ENCODE data around the gene PSAPL1. TPM values are rescaled to one million over a fixed set of nuclear protein-coding genes. Genes with fewer than 3 reads are reported as not detected.

The PSAPL1 gene
- total RNA-seq, 1 experiment from 2014 or later = not detected

DNA sequence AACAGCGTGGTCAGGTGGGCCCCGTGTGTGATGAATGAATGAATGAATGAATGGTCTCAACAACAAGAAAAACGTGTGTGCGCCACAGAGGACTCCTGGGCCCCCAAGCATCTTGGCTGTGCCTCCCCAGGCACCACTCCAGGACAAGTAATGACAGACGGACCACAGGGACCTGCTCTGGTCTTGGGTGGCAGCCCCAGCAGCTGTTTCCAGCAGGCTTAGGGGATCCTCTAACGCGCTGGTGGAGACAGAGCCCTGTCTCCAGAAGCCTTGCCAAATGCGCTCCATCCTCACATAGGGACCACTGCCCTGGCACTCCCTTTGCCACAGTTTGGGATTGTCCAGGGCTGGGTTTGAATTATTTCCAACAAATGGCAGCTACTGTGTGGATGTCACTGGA is 39.1 kb downstream of the PSAPL1 start (continued):
- TF ChIP-seq, protein P1, sequence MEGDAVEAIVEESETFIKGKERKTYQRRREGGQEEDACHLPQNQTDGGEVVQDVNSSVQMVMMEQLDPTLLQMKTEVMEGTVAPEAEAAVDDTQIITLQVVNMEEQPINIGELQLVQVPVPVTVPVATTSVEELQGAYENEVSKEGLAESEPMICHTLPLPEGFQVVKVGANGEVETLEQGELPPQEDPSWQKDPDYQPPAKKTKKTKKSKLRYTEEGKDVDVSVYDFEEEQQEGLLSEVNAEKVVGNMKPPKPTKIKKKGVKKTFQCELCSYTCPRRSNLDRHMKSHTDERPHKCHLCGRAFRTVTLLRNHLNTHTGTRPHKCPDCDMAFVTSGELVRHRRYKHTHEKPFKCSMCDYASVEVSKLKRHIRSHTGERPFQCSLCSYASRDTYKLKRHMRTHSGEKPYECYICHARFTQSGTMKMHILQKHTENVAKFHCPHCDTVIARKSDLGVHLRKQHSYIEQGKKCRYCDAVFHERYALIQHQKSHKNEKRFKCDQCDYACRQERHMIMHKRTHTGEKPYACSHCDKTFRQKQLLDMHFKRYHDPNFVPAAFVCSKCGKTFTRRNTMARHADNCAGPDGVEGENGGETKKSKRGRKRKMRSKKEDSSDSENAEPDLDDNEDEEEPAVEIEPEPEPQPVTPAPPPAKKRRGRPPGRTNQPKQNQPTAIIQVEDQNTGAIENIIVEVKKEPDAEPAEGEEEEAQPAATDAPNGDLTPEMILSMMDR (IDR thresholded peaks at IDR 0.05) = no peak
- TF ChIP-seq FOXJ3 (CRISPR knock-in tag; IDR thresholded peaks at IDR 0.05; ENCODE audit: borderline replicate concordance) (no peak), ZNF219 (CRISPR knock-in tag; IDR thresholded peaks at IDR 0.05; ENCODE audit: borderline replicate concordance) (no peak), ERG (CRISPR knock-in tag; IDR thresholded peaks at IDR 0.05) (no peak), IRF2 (CRISPR knock-in tag; IDR thresholded peaks at IDR 0.05; ENCODE audit: borderline replicate concordance, low read depth) (no peak), HMGA2 (CRISPR knock-in tag; IDR thresholded peaks at IDR 0.05) (no peak), RELA (CRISPR knock-in tag; IDR thresholded peaks at IDR 0.05; ENCODE audit: borderline replicate concordance) (no peak)
- TF ChIP-seq, protein P2, sequence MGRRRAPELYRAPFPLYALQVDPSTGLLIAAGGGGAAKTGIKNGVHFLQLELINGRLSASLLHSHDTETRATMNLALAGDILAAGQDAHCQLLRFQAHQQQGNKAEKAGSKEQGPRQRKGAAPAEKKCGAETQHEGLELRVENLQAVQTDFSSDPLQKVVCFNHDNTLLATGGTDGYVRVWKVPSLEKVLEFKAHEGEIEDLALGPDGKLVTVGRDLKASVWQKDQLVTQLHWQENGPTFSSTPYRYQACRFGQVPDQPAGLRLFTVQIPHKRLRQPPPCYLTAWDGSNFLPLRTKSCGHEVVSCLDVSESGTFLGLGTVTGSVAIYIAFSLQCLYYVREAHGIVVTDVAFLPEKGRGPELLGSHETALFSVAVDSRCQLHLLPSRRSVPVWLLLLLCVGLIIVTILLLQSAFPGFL (CRISPR knock-in tag; IDR thresholded peaks at IDR 0.05; ENCODE audit: borderline replicate concordance) = no peak

DNA sequence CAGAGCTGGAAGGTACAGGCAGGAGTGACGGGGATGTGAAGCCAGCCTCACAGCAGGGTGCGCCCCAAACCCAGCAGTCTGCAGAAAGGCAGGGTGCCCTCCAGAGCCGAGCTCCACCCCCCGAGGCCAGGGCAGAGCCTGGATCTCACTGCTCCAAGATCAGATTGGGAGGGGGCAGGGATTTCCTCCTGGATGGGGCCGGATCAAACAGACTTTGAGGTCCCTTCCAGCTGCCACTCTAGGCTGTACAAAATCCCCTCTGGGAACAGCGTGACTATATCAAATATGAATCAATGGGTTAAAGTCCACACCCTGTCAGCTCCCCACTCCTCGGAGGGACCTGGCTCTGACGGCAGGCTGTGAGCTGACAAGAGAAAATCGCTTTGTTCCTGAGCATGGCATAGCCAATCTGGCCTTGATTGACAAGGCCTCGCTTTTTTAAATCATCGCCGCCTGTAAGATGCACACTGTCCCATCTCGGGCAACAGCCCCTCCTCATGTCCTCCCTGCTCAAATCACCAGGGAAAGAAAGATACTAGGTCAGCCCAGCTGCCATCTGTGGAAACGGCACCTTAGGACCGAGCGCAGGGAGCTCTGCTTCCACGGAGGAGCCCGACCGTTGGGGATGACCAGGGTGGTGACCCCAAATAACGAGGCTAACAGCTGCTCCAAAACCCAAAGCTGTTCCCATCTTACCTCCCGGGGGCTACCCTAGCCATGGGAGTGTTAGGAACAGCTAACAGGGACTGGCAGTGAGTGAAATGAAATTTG is 39.9 kb downstream of the PSAPL1 start:
- no peak for DNase-seq (ENCODE audit: low spot score)
- no peaks in the 10 kb centered on the region for H3K9me3 Mint-ChIP-seq
- H3K36me3 Mint-ChIP-seq = no peaks in the 10 kb centered on the region
- ATAC-seq = no peak
- TF ChIP-seq NR2C2 (CRISPR knock-in tag; IDR thresholded peaks at IDR 0.05) (no peak), ZNF396 (CRISPR knock-in tag; IDR thresholded peaks at IDR 0.05; ENCODE audit: borderline replicate concordance) (no peak), SP1 (CRISPR knock-in tag; conservative IDR thresholded peaks at IDR 0.05) (no peak), E2F5 (CRISPR knock-in tag; IDR thresholded peaks at IDR 0.05) (no peak), ERG (CRISPR knock-in tag; IDR thresholded peaks at IDR 0.05) (no peak), CREB1 (CRISPR knock-in tag; IDR thresholded peaks at IDR 0.05) (no peak), GRHL2 (CRISPR knock-in tag; IDR thresholded peaks at IDR 0.05; ENCODE audit: insufficient replicate concordance, severe bottlenecking) (no peak), ZNF671 (CRISPR knock-in tag; IDR thresholded peaks at IDR 0.05) (no peak), AR (CRISPR knock-in tag; IDR thresholded peaks at IDR 0.05) (no peak)
- TF ChIP-seq, protein P3, sequence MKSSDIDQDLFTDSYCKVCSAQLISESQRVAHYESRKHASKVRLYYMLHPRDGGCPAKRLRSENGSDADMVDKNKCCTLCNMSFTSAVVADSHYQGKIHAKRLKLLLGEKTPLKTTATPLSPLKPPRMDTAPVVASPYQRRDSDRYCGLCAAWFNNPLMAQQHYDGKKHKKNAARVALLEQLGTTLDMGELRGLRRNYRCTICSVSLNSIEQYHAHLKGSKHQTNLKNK (CRISPR knock-in tag; IDR thresholded peaks at IDR 0.05) = no peak
- TF ChIP-seq, protein P4, sequence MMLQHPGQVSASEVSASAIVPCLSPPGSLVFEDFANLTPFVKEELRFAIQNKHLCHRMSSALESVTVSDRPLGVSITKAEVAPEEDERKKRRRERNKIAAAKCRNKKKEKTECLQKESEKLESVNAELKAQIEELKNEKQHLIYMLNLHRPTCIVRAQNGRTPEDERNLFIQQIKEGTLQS (CRISPR knock-in tag; conservative IDR thresholded peaks at IDR 0.05) = no peak
- TF ChIP-seq, protein P5, sequence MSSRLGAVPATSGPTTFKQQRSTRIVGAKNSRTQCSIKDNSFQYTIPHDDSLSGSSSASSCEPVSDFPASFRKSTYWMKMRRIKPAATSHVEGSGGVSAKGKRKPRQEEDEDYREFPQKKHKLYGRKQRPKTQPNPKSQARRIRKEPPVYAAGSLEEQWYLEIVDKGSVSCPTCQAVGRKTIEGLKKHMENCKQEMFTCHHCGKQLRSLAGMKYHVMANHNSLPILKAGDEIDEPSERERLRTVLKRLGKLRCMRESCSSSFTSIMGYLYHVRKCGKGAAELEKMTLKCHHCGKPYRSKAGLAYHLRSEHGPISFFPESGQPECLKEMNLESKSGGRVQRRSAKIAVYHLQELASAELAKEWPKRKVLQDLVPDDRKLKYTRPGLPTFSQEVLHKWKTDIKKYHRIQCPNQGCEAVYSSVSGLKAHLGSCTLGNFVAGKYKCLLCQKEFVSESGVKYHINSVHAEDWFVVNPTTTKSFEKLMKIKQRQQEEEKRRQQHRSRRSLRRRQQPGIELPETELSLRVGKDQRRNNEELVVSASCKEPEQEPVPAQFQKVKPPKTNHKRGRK (CRISPR knock-in tag; IDR thresholded peaks at IDR 0.05; ENCODE audit: borderline replicate concordance) = no peak
- ChIA-PET POLR2A (no interaction called here), CTCF (no interaction called here)
- H3K4me3 Mint-ChIP-seq = no peak overlapping the region
- H3K27ac Mint-ChIP-seq = no peak overlapping the region
- no peaks in the 10 kb centered on the region for H3K4me1 Mint-ChIP-seq
- H3K27me3 Mint-ChIP-seq (ENCODE audit: low read depth) = peaks cover 4% of the 10 kb centered on the region; the same call in 1 of the 2 replicates
